ENCODE results near the gene SMIM45.

GRCh38 chr22:41931701-41932269 lies 20.2 kb upstream of the SMIM45 start:
- TF ChIP-seq CTCF (IDR thresholded peaks at IDR 0.05) (no peak), POLR2A (IDR thresholded peaks at IDR 0.05) (no peak)
